BE2C (cell line): ENCODE measurements around the gene TBC1D9.

Experiments used
- DNase-seq: peaks from one replicate; pipeline ENCODE4 v3.0.0-alpha.2; 2020
- H3K27me3 ChIP-seq: fragments of 250-450 bp; sonication (Bioruptor Pico); 2 replicates; pipeline ENCODE4 v1.5.1; 2020; ENCODE audit warnings: mild to moderate bottlenecking
- H3K36me3 ChIP-seq: fragments of 250-450 bp; sonication (Bioruptor Pico); 2 replicates; pipeline ENCODE4 v1.5.1; 2020; ENCODE audit warnings: mild to moderate bottlenecking
- H3K4me1 ChIP-seq: fragments of 250-450 bp; sonication (Bioruptor Pico); 2 replicates; pipeline ENCODE4 v1.5.1; 2020
- H3K4me3 ChIP-seq: 2 replicates; pipeline ENCODE4 v1.5.1; 2011; ENCODE audit warnings: low read depth, low read length
- H3K9me3 ChIP-seq: fragments of 250-450 bp; sonication (Bioruptor Pico); 2 replicates; pipeline ENCODE4 v1.5.1; 2020
- TF ChIP-seq, protein P1 (sequence below): IDR thresholded peaks from 2 replicates; pipeline ENCODE4 v1.5.1; 2012; ENCODE audit warnings: mild to moderate bottlenecking, low read depth, low read length

TBC1D9 gene

GRCh38 chr4:140776556-140776955 lies 20.4 kb upstream of the TBC1D9 start:
- no peaks in the 10 kb centered on the region for H3K27me3 ChIP-seq
- no peaks in the 10 kb centered on the region for H3K9me3 ChIP-seq
- no peak overlapping the region for H3K4me3 ChIP-seq
- TF ChIP-seq, protein P1, sequence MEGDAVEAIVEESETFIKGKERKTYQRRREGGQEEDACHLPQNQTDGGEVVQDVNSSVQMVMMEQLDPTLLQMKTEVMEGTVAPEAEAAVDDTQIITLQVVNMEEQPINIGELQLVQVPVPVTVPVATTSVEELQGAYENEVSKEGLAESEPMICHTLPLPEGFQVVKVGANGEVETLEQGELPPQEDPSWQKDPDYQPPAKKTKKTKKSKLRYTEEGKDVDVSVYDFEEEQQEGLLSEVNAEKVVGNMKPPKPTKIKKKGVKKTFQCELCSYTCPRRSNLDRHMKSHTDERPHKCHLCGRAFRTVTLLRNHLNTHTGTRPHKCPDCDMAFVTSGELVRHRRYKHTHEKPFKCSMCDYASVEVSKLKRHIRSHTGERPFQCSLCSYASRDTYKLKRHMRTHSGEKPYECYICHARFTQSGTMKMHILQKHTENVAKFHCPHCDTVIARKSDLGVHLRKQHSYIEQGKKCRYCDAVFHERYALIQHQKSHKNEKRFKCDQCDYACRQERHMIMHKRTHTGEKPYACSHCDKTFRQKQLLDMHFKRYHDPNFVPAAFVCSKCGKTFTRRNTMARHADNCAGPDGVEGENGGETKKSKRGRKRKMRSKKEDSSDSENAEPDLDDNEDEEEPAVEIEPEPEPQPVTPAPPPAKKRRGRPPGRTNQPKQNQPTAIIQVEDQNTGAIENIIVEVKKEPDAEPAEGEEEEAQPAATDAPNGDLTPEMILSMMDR = no peak
- no peaks in the 10 kb centered on the region for H3K4me1 ChIP-seq
- DNase-seq = no peak
- no peaks in the 10 kb centered on the region for H3K36me3 ChIP-seq

DNA sequence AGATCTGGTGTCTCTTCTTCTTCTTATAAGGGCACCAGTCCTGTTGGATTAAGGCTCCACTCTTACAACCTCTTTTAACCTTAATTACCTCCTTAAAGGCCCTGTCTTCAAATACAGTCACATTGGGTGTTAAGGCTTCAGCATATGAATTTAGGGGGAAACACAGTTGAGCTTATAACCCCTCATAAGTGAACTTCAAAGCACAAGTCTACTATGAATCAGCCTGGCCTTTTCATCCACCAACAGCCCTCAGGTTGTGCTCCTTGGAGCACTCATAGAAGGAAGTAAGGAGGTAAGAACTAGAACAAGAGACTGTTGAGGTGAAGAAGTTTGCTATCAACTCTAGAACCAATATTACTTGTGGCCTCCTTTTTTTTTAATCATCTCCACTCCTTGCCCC lies 18.8 kb upstream of the TBC1D9 start:
- Histone ChIP-seq H3K9me3 (no peaks in the 10 kb centered on the region), H3K4me1 (no peaks in the 10 kb centered on the region), H3K4me3 (no peak overlapping the region), H3K27me3 (no peaks in the 10 kb centered on the region), H3K36me3 (no peaks in the 10 kb centered on the region)
- TF ChIP-seq, protein P1 = no peak
- DNase-seq = no peak

DNA sequence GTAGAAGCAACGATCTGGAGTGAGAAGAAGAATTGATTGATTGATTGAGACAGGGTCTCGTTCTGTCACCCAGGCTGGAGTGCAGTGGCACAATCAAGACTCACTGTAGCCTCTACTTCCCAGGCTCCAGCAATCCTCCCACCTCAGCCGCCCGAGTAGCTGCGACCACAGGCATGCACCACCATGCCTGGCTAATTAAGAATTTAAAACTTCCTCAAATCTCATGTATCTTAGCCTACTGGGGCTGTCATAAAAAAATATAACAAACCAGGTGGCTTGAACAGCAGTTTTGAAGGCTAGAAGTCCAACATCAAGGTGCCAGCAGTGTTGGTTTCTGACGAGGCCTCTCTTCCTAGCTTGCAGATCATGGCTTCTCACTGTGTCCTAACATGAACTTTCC lies 18.3 kb upstream of the TBC1D9 start:
- no peaks in the 10 kb centered on the region for H3K9me3 ChIP-seq
- TF ChIP-seq, protein P1 = no peak
- H3K27me3 ChIP-seq = no peaks in the 10 kb centered on the region
- no peaks in the 10 kb centered on the region for H3K36me3 ChIP-seq
- no peak for DNase-seq
- no peak overlapping the region for H3K4me3 ChIP-seq
- H3K4me1 ChIP-seq = no peaks in the 10 kb centered on the region

DNA sequence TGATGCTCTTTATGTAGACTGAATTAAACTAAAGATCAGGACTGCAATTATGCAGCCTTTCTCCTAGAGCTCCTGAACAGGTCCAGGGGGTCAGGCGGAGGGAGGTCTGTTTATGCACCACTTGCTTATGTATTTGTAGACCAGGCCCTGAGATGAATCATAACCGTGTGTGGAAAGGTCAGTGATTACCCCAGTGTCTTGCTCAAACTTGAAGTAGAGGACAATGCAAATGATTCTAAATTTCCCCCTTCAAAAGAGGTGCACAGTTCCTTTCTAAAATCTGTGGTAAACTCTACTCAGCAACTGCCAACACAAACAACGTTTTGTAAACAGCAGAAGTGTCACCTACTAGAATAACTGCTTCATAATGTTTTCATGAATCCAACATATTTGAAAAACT lies 13.0 kb upstream of the TBC1D9 start:
- Histone ChIP-seq H3K4me1 (no peaks in the 10 kb centered on the region), H3K9me3 (no peaks in the 10 kb centered on the region), H3K36me3 (no peaks in the 10 kb centered on the region), H3K4me3 (no peak overlapping the region), H3K27me3 (no peaks in the 10 kb centered on the region)
- no peak for DNase-seq
- TF ChIP-seq, protein P1 = no peak

DNA sequence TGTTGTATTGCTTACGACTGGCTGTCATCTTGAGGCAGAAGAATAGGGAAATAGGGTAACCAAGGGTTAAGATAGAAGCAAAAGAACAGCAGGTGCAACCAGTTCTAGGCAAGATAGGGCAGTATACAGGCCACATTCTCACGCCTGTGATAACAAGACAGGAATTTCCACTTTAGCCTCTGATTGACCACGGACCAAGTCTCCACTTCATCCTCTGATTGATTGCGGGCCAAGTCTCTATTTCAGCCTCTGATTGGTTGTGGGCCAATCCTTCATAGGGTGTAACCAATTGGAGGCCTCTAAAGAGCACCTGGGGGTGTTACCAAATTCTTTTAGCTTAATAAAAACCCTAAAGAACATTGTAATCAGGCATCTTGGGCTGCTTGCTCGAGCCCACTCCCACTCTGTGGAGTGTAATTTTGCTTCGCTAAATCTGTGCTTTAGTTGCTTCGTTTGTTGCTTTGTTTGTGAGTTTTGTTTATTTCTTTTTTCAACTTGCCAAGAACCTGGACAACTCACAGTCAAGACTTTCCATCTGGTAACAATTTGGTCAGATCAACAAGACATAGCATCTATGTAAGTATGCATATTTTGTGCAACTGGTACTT lies 8.7 kb upstream of the TBC1D9 start:
- H3K4me1 ChIP-seq = no peaks in the 10 kb centered on the region
- H3K36me3 ChIP-seq = no peaks in the 10 kb centered on the region
- H3K9me3 ChIP-seq = no peaks in the 10 kb centered on the region
- TF ChIP-seq, protein P1 = no peak
- no peak for DNase-seq
- no peaks in the 10 kb centered on the region for H3K27me3 ChIP-seq
- H3K4me3 ChIP-seq = no peak overlapping the region

DNA sequence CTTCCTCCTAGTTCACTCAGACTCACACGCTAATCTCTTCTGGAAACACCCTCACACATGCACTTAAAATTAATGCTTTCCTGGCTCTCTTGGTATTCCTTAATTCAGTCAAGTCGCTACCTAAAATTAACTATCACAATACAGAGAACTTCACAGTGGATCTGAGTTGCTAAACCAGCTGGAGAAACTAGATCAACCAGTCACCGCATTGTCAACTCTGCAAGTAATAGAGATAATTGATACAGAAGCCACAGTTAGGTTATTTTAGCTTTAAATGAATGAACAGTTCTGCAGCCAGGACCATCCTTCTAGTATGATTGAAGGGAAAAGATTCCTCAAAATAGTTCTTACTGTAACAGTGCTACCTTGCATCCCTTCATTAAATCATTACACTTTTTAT lies 6.0 kb upstream of the TBC1D9 start:
- no peaks in the 10 kb centered on the region for H3K27me3 ChIP-seq
- H3K36me3 ChIP-seq = no peaks in the 10 kb centered on the region
- H3K4me3 ChIP-seq = no peak overlapping the region
- TF ChIP-seq, protein P1 = no peak
- H3K4me1 ChIP-seq = no peaks in the 10 kb centered on the region
- H3K9me3 ChIP-seq = no peaks in the 10 kb centered on the region
- no peak for DNase-seq
